ENCODE results near the gene FRAS1. TPM values are rescaled to one million over a fixed set of nuclear protein-coding genes. Genes with fewer than 3 reads are reported as not detected.

FRAS1 gene
- total RNA-seq, 5 donors from 2014 or later (not counting 1 experiment from before 2014, with no cell fraction given) = 0.23 to 0.39 (median 0.32) TPM; not detected in 2

DNA sequence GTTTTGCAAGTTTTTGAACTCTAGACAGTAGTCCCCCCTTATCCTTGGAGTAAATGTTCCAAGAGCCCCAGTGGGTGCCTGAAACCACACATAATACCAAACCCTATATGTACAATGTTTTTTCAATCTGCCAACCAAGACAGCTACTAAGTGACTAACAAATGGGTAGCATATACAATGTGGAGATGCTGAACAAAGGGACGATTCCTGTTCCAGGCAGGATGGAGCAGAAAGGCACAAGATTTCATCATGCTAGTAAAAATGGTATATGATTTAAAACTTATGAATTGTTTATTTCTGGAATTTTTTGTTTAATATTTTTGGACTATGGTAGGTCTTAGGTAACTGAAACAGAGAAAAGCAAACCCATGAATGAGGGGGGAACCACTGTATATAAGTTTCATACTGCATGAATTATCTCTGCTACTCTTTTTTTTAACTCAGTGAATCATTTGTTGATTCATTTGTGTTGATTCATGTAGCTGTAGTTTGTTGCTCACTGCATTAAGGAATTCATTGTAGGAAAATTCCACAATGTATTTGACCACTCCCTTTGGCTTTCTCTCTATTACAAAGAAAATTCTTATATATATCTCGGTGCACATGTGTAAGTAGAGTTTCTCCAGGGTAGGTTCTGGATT lies 472.6 kb downstream of the FRAS1 start:
- no peaks in the 10 kb centered on the region for H3K4me1 ChIP-seq (ENCODE audit: control insufficient read depth in 1 of 2, extremely low read depth in 1 of 2, insufficient read depth in 2 of 2, low read length in 2 of 2)
- DNase-seq = no peak
- ATAC-seq (replicated peaks in 1 of 4) = no peak
- Mint-ChIP-seq H3K36me3 (no peaks in the 10 kb centered on the region), H3K9me3 (no peaks in the 10 kb centered on the region), H3K27ac (no peak overlapping the region), H3K4me3 (no peak overlapping the region), H3K27me3 (no peaks in the 10 kb centered on the region), H3K4me1 (no peaks in the 10 kb centered on the region)
- H3K27me3 ChIP-seq (replicated peaks in 1 of 2; ENCODE audit: control insufficient read depth in 2 of 2, extremely low read depth in 1 of 2, insufficient read depth in 2 of 2, low read length in 1 of 2) = no peaks in the 10 kb centered on the region
- WGBS (ENCODE audit: insufficient coverage) = 50% methylated on average over 1 of the region's 2 CpGs
- CTCF ChIA-PET = no interaction called here
- POLR2A ChIA-PET = interaction anchor here in 1 of 2 donors (0.5 kb wide), 1 partner anchor 54 kb away, joined by 6 read pairs; no protein-coding TSS in a partner anchor
- no peak overlapping the region for H3K27ac ChIP-seq (ENCODE audit: low read length)
- H3K4me3 ChIP-seq (ENCODE audit: control insufficient read depth in 1 of 2, extremely low read depth in 1 of 2, low read length in 1 of 2) = no peak overlapping the region
- no peaks in the 10 kb centered on the region for H3K36me3 ChIP-seq (ENCODE audit: control insufficient read depth in 2 of 2, extremely low read depth in 1 of 2, insufficient read depth in 1 of 2, low read length in 1 of 2)
- no peaks in the 10 kb centered on the region for H3K9me3 ChIP-seq

DNA sequence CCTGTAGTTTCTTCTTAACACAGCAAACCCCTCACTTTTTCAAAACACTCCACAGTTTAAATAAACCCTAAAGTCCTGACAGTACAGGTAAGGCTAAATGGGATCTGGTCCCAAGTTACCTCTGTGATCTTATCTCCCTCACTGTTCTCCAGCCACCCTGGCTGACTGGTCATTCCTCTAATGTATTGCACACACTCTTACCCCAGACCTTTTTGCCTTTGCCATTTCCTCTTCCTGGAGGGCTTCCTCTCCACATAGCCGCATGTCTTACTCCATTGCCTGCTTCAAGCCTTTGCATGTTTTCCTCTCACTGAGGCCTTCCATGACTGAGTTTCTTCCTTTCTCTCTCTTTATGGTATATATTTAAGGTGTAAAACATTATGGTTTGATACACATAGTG lies 474.9 kb downstream of the FRAS1 start:
- Histone ChIP-seq H3K4me1 (ENCODE audit: control insufficient read depth in 1 of 2, extremely low read depth in 1 of 2, insufficient read depth in 2 of 2, low read length in 2 of 2) (no peaks in the 10 kb centered on the region), H3K27ac (ENCODE audit: low read length) (no peak overlapping the region), H3K36me3 (ENCODE audit: control insufficient read depth in 2 of 2, extremely low read depth in 1 of 2, insufficient read depth in 1 of 2, low read length in 1 of 2) (no peaks in the 10 kb centered on the region), H3K9me3 (no peaks in the 10 kb centered on the region), H3K4me3 (ENCODE audit: control insufficient read depth in 1 of 2, extremely low read depth in 1 of 2, low read length in 1 of 2) (no peak overlapping the region), H3K27me3 (replicated peaks in 1 of 2; ENCODE audit: control insufficient read depth in 2 of 2, extremely low read depth in 1 of 2, insufficient read depth in 2 of 2, low read length in 1 of 2) (no peaks in the 10 kb centered on the region)
- CTCF ChIA-PET = no interaction called here
- ATAC-seq (replicated peaks in 1 of 4) (no peak), DNase-seq (no peak)
- Mint-ChIP-seq H3K9me3 (no peaks in the 10 kb centered on the region), H3K27ac (no peak overlapping the region), H3K36me3 (no peaks in the 10 kb centered on the region), H3K4me1 (no peaks in the 10 kb centered on the region), H3K27me3 (no peaks in the 10 kb centered on the region), H3K4me3 (no peak overlapping the region)
- WGBS (ENCODE audit: insufficient coverage) = no CpG with 5 or more reads among the region's 1 CpG
- POLR2A ChIA-PET = no interaction called here

DNA sequence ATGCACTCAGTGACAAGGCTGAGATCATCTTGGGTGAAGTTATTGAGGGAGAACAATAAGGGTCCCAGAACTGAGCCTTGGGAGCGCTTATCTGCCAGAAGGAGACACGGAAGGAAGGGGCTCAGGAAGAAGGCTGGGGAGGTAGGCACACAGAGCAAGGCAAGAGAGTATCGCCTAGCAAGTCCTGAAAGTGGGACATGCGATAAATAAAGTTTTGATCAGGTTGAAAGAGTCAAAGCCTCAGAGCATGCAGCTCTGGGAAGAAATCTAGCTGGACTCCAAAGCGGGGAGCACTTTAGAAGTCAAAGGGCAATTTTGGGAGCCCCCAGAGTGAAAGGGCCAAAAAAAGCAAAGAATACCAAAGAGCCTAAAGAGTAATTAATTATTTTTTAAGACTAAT lies 476.7 kb downstream of the FRAS1 start:
- Mint-ChIP-seq H3K4me1 (no peaks in the 10 kb centered on the region), H3K27ac (no peak overlapping the region), H3K36me3 (no peaks in the 10 kb centered on the region), H3K27me3 (peaks cover 0 to 4% of the 10 kb centered on the region in 2 donors), H3K9me3 (no peaks in the 10 kb centered on the region), H3K4me3 (no peak overlapping the region)
- CTCF ChIA-PET = interaction anchor here in 1 of 2 donors (0.6 kb wide), 1 partner anchor 107 kb away, joined by 4 read pairs; no protein-coding TSS in a partner anchor
- 88% methylated on average over 4 of the region's 5 CpGs for WGBS (ENCODE audit: insufficient coverage)
- Histone ChIP-seq H3K9me3 (no peaks in the 10 kb centered on the region), H3K27ac (ENCODE audit: low read length) (no peak overlapping the region), H3K4me3 (ENCODE audit: control insufficient read depth in 1 of 2, extremely low read depth in 1 of 2, low read length in 1 of 2) (no peak overlapping the region), H3K4me1 (ENCODE audit: control insufficient read depth in 1 of 2, extremely low read depth in 1 of 2, insufficient read depth in 2 of 2, low read length in 2 of 2) (no peaks in the 10 kb centered on the region), H3K27me3 (replicated peaks in 1 of 2; ENCODE audit: control insufficient read depth in 2 of 2, extremely low read depth in 1 of 2, insufficient read depth in 2 of 2, low read length in 1 of 2) (no peaks in the 10 kb centered on the region), H3K36me3 (ENCODE audit: control insufficient read depth in 2 of 2, extremely low read depth in 1 of 2, insufficient read depth in 1 of 2, low read length in 1 of 2) (no peaks in the 10 kb centered on the region)
- DNase-seq (no peak), ATAC-seq (replicated peaks in 1 of 4) (no peak)
- POLR2A ChIA-PET = no interaction called here

DNA sequence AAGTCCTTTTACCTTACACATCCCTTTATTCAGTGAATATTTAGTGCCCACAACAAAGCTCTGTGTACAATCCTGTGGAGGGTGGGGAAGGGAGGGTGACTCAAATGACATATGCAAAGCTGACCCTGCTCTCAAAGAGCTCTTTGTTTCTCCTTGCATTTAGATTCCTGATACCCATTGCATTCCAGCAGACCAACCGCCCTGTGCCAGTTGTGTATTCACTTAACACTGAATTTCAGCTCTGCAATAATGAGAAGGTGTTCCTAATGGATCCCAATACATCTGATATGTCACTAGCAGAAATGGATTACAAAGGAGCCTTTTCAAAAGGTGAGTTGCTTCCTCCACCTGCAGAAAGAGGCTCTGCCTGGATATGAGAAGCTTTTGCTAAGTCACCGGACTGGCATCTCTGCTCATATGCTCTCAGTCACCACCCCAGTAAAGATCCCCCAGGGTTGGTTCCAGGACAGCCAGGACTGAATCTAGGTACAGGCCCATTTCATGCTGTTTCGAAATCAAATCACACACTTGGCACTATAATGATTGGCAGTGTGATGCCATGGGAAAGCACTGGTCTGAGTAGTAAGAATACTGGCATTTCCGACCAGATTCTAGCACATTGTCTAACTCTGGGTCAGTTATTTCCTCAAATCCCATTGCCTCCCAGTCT lies 477.3 kb downstream of the FRAS1 start:
- DNase-seq = no peak
- Histone ChIP-seq H3K4me3 (ENCODE audit: control insufficient read depth in 1 of 2, extremely low read depth in 1 of 2, low read length in 1 of 2) (no peak overlapping the region), H3K9me3 (no peaks in the 10 kb centered on the region), H3K4me1 (ENCODE audit: control insufficient read depth in 1 of 2, extremely low read depth in 1 of 2, insufficient read depth in 2 of 2, low read length in 2 of 2) (no peaks in the 10 kb centered on the region), H3K36me3 (ENCODE audit: control insufficient read depth in 2 of 2, extremely low read depth in 1 of 2, insufficient read depth in 1 of 2, low read length in 1 of 2) (no peaks in the 10 kb centered on the region), H3K27me3 (replicated peaks in 1 of 2; ENCODE audit: control insufficient read depth in 2 of 2, extremely low read depth in 1 of 2, insufficient read depth in 2 of 2, low read length in 1 of 2) (no peaks in the 10 kb centered on the region), H3K27ac (ENCODE audit: low read length) (no peak overlapping the region)
- no peaks in the 10 kb centered on the region for H3K36me3 Mint-ChIP-seq
- 100% methylated on average over 1 of the region's 4 CpGs for WGBS (ENCODE audit: insufficient coverage)
- H3K27ac Mint-ChIP-seq = no peak overlapping the region
- ChIA-PET CTCF (interaction anchor here in 1 of 2 donors (0.6 kb wide), 1 partner anchor 106 kb away, joined by 4 read pairs; no protein-coding TSS in a partner anchor), POLR2A (no interaction called here)
- no peak for ATAC-seq (replicated peaks in 1 of 4)
- H3K4me1 Mint-ChIP-seq = no peaks in the 10 kb centered on the region
- H3K9me3 Mint-ChIP-seq = no peaks in the 10 kb centered on the region
- H3K4me3 Mint-ChIP-seq = no peak overlapping the region
- H3K27me3 Mint-ChIP-seq = peaks cover 0 to 4% of the 10 kb centered on the region in 2 donors

- Mint-ChIP-seq H3K36me3 (no peaks in the 10 kb centered on the region), H3K4me3 (no peak overlapping the region), H3K27me3 (peaks cover 5 to 9% of the 10 kb centered on the region in 2 donors), H3K4me1 (peaks cover 0 to 3% (median 0%) of the 10 kb centered on the region in 3 donors), H3K27ac (no peak overlapping the region), H3K9me3 (no peaks in the 10 kb centered on the region)
- POLR2A ChIA-PET = no interaction called here
- Histone ChIP-seq H3K9me3 (no peaks in the 10 kb centered on the region), H3K4me3 (ENCODE audit: control insufficient read depth in 1 of 2, extremely low read depth in 1 of 2, low read length in 1 of 2) (no peak overlapping the region), H3K4me1 (ENCODE audit: control insufficient read depth in 1 of 2, extremely low read depth in 1 of 2, insufficient read depth in 2 of 2, low read length in 2 of 2) (no peaks in the 10 kb centered on the region), H3K36me3 (ENCODE audit: control insufficient read depth in 2 of 2, extremely low read depth in 1 of 2, insufficient read depth in 1 of 2, low read length in 1 of 2) (no peaks in the 10 kb centered on the region), H3K27me3 (replicated peaks in 1 of 2; ENCODE audit: control insufficient read depth in 2 of 2, extremely low read depth in 1 of 2, insufficient read depth in 2 of 2, low read length in 1 of 2) (peaks cover 0 to 8% of the 10 kb centered on the region in 2 experiments), H3K27ac (ENCODE audit: low read length) (no peak overlapping the region)
- CTCF ChIA-PET = no interaction called here
- WGBS (ENCODE audit: insufficient coverage) = 86% methylated on average over 1 of the region's 5 CpGs
- ATAC-seq (replicated peaks in 1 of 4) = no peak
- no peak for DNase-seq
Measured at GRCh38 chr4:78542373-78542772, 485.2 kb downstream of the FRAS1 start.

- H3K27me3 Mint-ChIP-seq = peaks cover 5 to 6% of the 10 kb centered on the region in 2 donors
- CTCF ChIA-PET = interaction anchor here in 1 of 2 donors (0.5 kb wide), 1 partner anchor 40 kb away, joined by 5 read pairs; no protein-coding TSS in a partner anchor
- no CpG with 5 or more reads among the region's 2 CpGs for WGBS (ENCODE audit: insufficient coverage)
Measured at GRCh38 chr4:78543424-78544125, 486.5 kb downstream of the FRAS1 start.

More at GRCh38 chr4:78543424-78544125, 486.5 kb downstream of the FRAS1 start:
- Mint-ChIP-seq H3K36me3 (no peaks in the 10 kb centered on the region), H3K4me3 (no peak overlapping the region), H3K4me1 (peaks cover 0 to 3% (median 0%) of the 10 kb centered on the region in 3 donors), H3K9me3 (no peaks in the 10 kb centered on the region), H3K27ac (no peak overlapping the region)
- no peak overlapping the region for H3K27ac ChIP-seq (ENCODE audit: low read length)
- no peak overlapping the region for H3K4me3 ChIP-seq (ENCODE audit: control insufficient read depth in 1 of 2, extremely low read depth in 1 of 2, low read length in 1 of 2)
- no peaks in the 10 kb centered on the region for H3K36me3 ChIP-seq (ENCODE audit: control insufficient read depth in 2 of 2, extremely low read depth in 1 of 2, insufficient read depth in 1 of 2, low read length in 1 of 2)
- ATAC-seq (replicated peaks in 1 of 4) = no peak
- no peak for DNase-seq
- no peaks in the 10 kb centered on the region for H3K4me1 ChIP-seq (ENCODE audit: control insufficient read depth in 1 of 2, extremely low read depth in 1 of 2, insufficient read depth in 2 of 2, low read length in 2 of 2)
- H3K27me3 ChIP-seq (replicated peaks in 1 of 2; ENCODE audit: control insufficient read depth in 2 of 2, extremely low read depth in 1 of 2, insufficient read depth in 2 of 2, low read length in 1 of 2) = peaks cover 0 to 8% of the 10 kb centered on the region in 2 experiments
- POLR2A ChIA-PET = no interaction called here
- H3K9me3 ChIP-seq = no peaks in the 10 kb centered on the region

Data from T-cell (primary cell).